OCI-M2 (cell line): ENCODE data around the gene CFAP47.
"Not testable (repeated sequence)": the region's sequence is repeated elsewhere in the genome, so short reads cannot be mapped to it uniquely, and the experiment has no call there.

Source experiments
- DNase-seq: peaks from one replicate; lab custom pipeline; 2025; ENCODE audit not compliant: unreplicated experiment; lab: John Stamatoyannopoulos, UW

CFAP47 gene

DNA sequence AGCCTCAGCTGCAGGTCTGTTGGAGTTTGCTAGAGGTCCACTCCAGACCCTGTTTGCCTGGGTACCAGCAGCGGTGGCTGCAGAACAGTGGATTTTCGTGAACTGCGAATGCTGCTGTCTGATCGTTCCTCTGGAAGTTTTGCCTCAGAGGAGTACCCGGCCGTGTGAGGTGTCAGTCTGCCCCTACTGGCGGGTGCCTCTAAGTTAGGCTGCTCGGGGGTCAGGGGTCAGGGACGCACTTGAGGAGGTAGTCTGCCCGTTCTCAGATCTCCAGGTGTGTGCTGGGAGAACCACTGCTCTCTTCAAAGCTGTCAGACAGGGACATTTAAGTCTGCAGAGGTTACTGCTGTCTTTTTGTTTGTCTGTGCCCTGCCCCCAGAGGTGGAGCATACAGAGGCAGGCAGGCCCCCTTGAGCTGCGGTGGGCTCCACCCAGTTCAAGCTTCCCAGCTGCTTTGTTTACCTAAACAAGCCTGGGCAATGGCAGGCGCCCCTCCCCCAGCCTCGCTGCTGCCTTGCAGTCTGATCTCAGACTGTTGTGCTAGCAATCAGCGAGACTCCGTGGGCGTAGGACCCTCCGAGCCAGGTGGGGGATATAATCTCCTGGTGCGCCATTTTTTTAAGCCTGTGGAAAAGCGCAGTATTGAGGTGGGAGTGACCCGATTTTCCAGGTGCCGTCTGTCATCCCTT lies 315.4 kb downstream of the CFAP47 start:
- not testable (repeated sequence) for DNase-seq

GRCh38 chrX:36241397-36241796 lies 321.9 kb downstream of the CFAP47 start:
- no peak for DNase-seq

- DNase-seq, result no peak
Observed at GRCh38 chrX:36266155-36266554, 346.6 kb downstream of the CFAP47 start.

DNA sequence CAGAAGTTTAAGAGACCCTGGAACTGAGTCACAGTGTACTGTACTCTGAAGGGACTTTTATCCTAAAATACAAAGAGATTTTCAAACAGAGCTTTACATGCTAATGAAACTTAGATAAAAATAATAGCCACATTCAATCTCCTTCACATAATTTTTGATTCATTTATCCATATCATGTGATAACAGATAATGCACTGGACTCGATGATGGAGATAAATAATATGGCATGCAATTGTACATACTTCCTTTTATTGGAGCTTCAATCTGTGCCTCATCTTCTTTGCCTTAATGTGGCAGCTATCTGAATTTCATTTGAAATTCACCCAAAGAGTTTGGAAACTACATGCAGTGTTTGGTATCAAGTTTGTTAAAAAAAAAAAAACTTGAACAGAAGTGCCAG lies 390.6 kb downstream of the CFAP47 start:
- no peak for DNase-seq

DNA sequence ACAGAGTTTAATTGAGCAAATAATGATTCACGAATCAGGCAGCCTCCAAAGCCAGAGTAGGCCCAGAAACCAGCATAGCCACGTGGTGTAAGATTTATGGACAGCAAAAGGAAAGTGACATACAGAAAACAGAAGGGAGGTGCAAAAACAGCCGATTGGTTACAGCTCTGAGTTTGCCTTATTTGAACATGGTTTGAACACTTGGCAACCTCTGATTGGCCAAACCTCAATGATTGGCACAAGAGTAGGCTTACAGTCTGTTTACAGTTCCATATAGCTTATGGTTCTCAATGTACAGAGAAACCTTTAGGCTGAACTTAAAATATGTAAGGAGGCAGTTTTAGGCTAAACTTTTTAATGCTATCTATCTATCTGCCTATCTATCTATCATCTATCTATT lies 394.8 kb downstream of the CFAP47 start:
- DNase-seq, result no peak

DNA sequence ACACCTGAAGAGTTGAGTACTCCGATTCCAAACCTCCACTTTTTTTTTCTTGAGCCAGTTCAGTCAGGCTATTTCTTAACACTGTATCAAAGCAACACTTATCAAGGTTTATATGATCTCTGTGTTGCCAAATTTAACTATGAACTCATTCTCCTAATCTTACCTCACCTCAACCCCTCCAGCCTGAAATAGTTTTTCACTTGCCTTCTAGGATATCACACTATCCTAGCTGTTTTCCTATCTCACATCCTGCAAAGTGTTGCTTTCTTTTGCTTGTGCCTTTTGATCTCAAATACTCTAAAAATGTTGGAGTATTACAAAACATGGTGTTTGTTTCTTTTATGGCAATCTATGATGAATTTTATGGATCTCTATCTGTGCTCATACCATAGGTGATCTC lies 415.0 kb downstream of the CFAP47 start:
- no peak for DNase-seq

DNA sequence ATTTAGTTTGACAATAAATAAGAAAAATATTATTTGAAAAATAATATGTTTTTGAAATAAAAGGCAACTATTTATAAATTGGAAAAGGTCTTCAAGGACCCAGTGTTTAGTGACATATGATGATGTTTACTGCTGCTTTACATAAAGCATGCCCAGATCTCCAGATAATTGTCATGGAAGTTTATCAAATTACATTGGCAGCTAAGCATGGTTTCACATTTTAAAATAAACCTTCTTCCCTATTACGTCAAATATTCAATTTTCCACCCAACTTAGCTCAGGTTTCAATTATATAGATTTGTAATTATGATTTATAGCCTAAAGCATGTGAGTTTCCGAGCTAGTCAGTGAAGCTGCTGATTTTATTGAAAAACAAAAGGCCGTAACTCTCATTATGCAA lies 417.2 kb downstream of the CFAP47 start:
- no peak for DNase-seq

DNA sequence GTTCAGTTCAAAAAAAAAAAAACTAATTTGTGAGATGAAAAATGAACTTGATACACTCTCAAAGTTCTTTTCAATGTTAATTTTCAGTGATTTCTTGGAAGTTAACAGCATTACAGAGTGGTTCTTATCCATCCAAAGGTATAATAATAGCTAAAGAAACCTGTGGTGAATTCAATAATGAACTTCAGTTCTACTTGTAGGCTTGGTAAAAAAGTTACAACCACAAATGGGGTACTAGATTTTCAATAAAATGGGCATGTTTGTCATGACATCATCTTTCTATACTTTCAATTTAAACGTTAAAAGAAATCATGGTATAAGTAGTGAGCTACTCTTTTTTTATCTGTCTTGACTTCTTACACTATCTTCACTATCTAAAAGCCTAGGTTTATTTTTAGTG lies 424.8 kb downstream of the CFAP47 start:
- DNase-seq, result no peak

DNA sequence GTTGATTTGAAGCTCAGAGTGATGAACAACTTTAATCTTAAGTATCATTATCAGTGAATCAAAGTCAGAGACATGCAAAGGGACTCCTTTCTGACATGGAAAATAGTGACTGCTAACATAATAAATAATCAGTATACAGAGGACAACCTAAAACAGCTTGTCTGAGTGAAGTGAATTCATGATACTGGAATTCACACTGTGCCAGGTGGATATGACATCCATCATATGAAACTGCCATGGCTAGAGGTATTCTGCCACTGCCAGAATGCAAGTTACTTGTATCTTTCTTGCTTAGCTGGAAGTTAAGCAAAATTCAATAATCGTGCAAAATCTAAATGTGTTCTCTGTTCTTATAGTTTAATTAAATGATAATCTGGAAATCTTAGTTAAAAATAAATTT lies 429.0 kb downstream of the CFAP47 start:
- DNase-seq, result no peak

- no peak for DNase-seq
Observed at GRCh38 chrX:36357855-36358254, 438.3 kb downstream of the CFAP47 start.

GRCh38 chrX:36364262-36364661 lies 444.7 kb downstream of the CFAP47 start:
- DNase-seq, result no peak

GRCh38 chrX:36383495-36383894 lies 464.0 kb downstream of the CFAP47 start:
- DNase-seq, result no peak

- DNase-seq, result no peak
Observed at GRCh38 chrX:36388901-36389300, 469.4 kb downstream of the CFAP47 start.

GRCh38 chrX:36401774-36402173 lies 482.2 kb downstream of the CFAP47 start:
- no peak for DNase-seq

DNA sequence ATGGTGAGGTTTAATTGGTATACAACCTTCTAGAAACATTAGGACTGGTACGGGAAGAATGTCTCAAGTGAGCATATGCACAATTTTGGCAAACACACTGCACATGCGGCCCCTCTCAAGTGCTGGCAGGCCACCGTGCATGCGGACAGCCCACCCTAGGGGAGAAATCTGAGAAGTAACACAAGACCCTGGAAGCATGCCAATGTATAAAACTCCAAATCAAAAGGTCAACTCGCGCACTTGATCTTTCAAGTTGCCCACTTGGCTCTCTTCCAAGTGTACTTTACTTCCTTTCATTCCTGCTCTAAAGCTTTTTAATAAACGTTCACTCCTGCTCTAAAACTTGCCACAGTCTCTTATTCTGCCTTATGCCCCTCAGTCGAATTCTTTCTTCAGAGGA lies 488.3 kb downstream of the CFAP47 start:
- DNase-seq, result no peak

GRCh38 chrX:36414056-36414455 lies 494.5 kb downstream of the CFAP47 start:
- no peak for DNase-seq

DNA sequence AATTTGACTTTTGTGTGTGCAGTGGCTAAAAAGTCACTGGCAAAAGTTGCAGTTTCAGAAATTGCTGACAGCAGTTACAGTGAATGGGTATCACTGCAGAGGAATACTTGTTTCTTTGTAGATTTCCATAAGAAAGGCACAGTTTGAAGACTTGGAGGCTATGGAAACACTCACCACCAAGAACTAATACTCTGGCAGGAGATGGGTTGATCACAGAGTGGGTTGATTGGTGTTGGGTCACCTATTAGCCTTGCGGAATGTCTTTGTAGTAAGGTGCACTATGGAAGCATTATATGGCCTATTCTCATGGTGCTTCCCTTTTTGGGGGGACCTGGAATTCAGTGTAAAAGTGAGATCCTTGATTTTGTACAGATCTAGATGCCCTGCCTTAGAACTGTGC lies 502.8 kb downstream of the CFAP47 start:
- no peak for DNase-seq

DNA sequence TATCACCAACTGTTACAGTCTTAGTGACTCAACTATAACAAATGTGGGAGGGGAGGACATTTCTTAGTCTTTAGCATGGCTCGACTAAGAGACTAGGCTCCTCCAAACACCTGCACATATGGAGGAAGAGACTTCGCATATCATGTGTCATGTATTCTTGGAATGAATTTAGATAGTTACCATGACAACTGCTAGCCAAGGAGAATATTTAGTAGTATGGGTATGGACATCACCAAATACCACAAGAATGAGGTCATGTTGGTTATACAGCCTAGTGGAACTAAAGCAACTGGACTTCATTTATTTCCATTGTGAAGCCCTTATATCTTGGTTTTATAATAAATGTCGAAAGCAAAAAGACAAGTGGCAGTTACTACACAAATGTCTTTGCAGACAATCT lies 512.3 kb downstream of the CFAP47 start:
- no peak for DNase-seq

GRCh38 chrX:36434522-36434921 lies 515.0 kb downstream of the CFAP47 start:
- DNase-seq, result no peak
